Measurements from ENCODE around the gene CFHR2.

DNA sequence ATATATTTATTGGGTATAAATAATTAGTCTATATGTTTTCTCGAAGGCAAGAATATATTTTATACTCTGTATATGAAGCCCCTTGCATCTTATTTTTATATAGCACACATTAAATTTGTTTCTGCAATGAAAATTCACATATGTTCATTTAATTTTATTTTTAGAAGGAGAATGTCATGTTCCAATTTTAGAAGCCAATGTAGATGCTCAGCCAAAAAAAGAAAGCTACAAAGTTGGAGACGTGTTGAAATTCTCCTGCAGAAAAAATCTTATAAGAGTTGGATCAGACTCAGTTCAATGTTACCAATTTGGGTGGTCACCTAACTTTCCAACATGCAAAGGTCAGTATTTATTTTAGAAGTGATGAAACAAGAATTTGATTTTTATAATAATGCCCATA, 50.4 kb downstream of the CFHR2 start:
- no peak for TF ChIP-seq EZH2 (IDR thresholded peaks at IDR 0.05; ENCODE audit: borderline replicate concordance, insufficient read depth, low read depth, low read length, poor library complexity, severe bottlenecking)
- TF ChIP-seq, protein P1, sequence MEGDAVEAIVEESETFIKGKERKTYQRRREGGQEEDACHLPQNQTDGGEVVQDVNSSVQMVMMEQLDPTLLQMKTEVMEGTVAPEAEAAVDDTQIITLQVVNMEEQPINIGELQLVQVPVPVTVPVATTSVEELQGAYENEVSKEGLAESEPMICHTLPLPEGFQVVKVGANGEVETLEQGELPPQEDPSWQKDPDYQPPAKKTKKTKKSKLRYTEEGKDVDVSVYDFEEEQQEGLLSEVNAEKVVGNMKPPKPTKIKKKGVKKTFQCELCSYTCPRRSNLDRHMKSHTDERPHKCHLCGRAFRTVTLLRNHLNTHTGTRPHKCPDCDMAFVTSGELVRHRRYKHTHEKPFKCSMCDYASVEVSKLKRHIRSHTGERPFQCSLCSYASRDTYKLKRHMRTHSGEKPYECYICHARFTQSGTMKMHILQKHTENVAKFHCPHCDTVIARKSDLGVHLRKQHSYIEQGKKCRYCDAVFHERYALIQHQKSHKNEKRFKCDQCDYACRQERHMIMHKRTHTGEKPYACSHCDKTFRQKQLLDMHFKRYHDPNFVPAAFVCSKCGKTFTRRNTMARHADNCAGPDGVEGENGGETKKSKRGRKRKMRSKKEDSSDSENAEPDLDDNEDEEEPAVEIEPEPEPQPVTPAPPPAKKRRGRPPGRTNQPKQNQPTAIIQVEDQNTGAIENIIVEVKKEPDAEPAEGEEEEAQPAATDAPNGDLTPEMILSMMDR (IDR thresholded peaks at IDR 0.05), result no peak
